A549 (cell line): ENCODE results near the gene PLSCR3.

Source experiments
- CBX2 ChIP-seq: fragments of 200-600 bp; sonication (generic); IDR thresholded peaks from 2 replicates; pipeline ENCODE4 v1.6.1; 2016; ENCODE audit warnings: low read depth, mild to moderate bottlenecking, borderline replicate concordance
- CHD2 ChIP-seq: fragments of 150-350 bp; IDR thresholded peaks from 2 replicates; pipeline ENCODE4 v1.6.1; 2014; ENCODE audit warnings: low read length; ENCODE audit not compliant: partially characterized antibody
- CTCF ChIP-seq: fragments of >200 bp; sonication (Bioruptor Twin); formaldehyde crosslinking; IDR thresholded peaks from 3 replicates; pipeline ENCODE4 v1.5.1; 2016
- MAX ChIP-seq: IDR thresholded peaks from 2 replicates; pipeline ENCODE4 v1.6.1; 2012
- NFE2L2 ChIP-seq: fragments of 150-350 bp; conservative IDR thresholded peaks from 2 replicates; pipeline ENCODE4 v1.6.1; 2014; ENCODE audit warnings: low read length
- RCOR1 ChIP-seq: fragments of 150-350 bp; IDR thresholded peaks from 2 replicates; pipeline ENCODE4 v1.6.1; 2014; ENCODE audit warnings: antibody characterized with exemption, low read length, low read depth
- REST ChIP-seq: fragments of 200-600 bp; sonication (generic); IDR thresholded peaks from 2 replicates; pipeline ENCODE4 v1.6.1; 2016; ENCODE audit warnings: antibody characterized with exemption, mild to moderate bottlenecking, moderate library complexity

- no peak for TF ChIP-seq CTCF
- TF ChIP-seq MAX: no peak
- no peak for TF ChIP-seq NFE2L2
- no peak for TF ChIP-seq CBX2
- no peak for TF ChIP-seq CHD2
- TF ChIP-seq RCOR1: no peak
- TF ChIP-seq REST: no peak
Observed at GRCh38 chr17:7404737-7405349, 10.5 kb upstream of the PLSCR3 start.
